Activated CD4-positive, alpha-beta memory T cell treated with anti-CD3 and anti-CD28 coated beads, Interleukin-2, amount 10 ng/mL, durations not matched to agents 7 days and 5 days (primary cell): ENCODE measurements around the gene FNBP1L. TPM values are rescaled to one million over a fixed set of nuclear protein-coding genes. Genes with fewer than 3 reads are reported as not detected.
"Not testable (repeated sequence)": the region's sequence is repeated elsewhere in the genome, so short reads cannot be mapped to it uniquely, and the experiment has no call there.

Experiments used
- CTCF ChIA-PET: fragments of 350-600 bp; sonication (Branson Sonifier 250); formaldehyde crosslinking; loops from one replicate; lab custom pipeline; 2021; ENCODE audit warnings: antibody characterized with exemption, inconsistent platforms; lab: Charles Lee
- POLR2A ChIA-PET: fragments of 350-600 bp; sonication (Branson Sonifier 250); formaldehyde crosslinking; loops from one replicate; lab custom pipeline; 2021; ENCODE audit warnings: antibody characterized with exemption; lab: Charles Lee
- DNase-seq: peaks from one replicate; pipeline ENCODE4 v3.0.0-alpha.2; 2020
- H3K27ac Mint-ChIP-seq: one replicate; pipeline ENCODE4 v1.8.0; 2021; ENCODE audit warnings: mild to moderate bottlenecking, mixed read lengths
- H3K27me3 Mint-ChIP-seq: one replicate; pipeline ENCODE4 v1.8.0; 2021; ENCODE audit warnings: mixed read lengths
- H3K36me3 Mint-ChIP-seq: one replicate; pipeline ENCODE4 v1.8.0; 2021; ENCODE audit warnings: low read depth, mixed read lengths
- H3K4me1 Mint-ChIP-seq: one replicate; pipeline ENCODE4 v1.8.0; 2021; ENCODE audit warnings: mixed read lengths
- H3K4me3 Mint-ChIP-seq: one replicate; pipeline ENCODE4 v1.8.0; 2021; ENCODE audit warnings: mild to moderate bottlenecking, mixed read lengths
- H3K9me3 Mint-ChIP-seq: one replicate; pipeline ENCODE4 v1.8.0; 2021; ENCODE audit warnings: mixed read lengths
- total RNA-seq, 2 experiments: library from RNA; stranded (reverse); gene quantifications; one replicate each; pipeline ENCODE4 v1.2.3, GENCODE V29; 2021

FNBP1L gene
- total RNA-seq, 2 experiments from 2014 or later: 0.15 to 0.30 TPM

DNA sequence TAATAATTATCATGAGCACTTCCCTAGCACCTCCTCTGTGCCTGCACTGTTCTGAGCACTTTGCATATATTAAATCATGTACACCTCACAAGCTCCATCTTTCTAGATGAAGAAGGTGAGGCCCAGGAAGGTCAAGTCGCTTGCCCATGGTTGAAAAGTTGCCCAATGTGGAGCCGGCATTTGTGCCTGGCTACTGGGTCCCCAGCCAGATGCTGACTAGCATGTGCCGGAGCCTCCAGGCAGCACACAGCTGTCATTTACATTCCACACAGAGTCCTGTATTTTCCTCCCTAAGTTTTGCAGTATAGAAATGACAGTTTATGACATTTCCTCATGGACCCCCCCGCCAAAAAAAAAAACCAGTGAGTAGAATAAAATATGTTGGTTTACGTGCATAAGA lies 139.4 kb downstream of the FNBP1L start:
- no peak for DNase-seq
- H3K36me3 Mint-ChIP-seq: no peaks in the 10 kb centered on the region
- ChIA-PET POLR2A (no interaction called here), CTCF (interaction anchor here (2.2 kb wide), 1 partner anchor 42 kb away, joined by 9 read pairs; no protein-coding TSS in a partner anchor)
- no peaks in the 10 kb centered on the region for H3K9me3 Mint-ChIP-seq
- no peak overlapping the region for H3K4me3 Mint-ChIP-seq
- no peaks in the 10 kb centered on the region for H3K27me3 Mint-ChIP-seq
- no peak overlapping the region for H3K27ac Mint-ChIP-seq
- peaks cover 20% of the 10 kb centered on the region for H3K4me1 Mint-ChIP-seq

DNA sequence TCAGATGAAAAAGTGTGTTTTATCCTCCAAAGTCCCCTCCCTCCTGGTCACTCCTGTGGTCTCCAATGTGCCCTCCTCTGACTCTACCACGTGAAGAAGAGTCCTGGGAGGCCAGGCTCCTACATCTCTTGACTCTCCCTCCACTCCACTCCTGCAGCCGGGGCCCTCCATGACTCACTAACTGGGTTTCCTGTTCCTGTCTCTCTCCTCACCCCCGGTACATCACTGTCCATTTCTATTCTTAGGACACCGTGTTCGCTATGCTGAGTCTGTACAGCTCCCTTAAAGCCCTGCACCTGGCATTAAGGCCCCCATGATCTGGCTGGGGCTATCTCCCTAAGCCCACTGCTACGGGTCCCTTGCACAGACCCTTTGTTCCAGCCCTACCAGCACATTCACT lies 140.3 kb downstream of the FNBP1L start:
- H3K27me3 Mint-ChIP-seq: no peaks in the 10 kb centered on the region
- H3K27ac Mint-ChIP-seq: no peak overlapping the region
- POLR2A ChIA-PET: no interaction called here
- H3K4me1 Mint-ChIP-seq: peaks cover 20% of the 10 kb centered on the region
- H3K36me3 Mint-ChIP-seq: no peaks in the 10 kb centered on the region
- H3K9me3 Mint-ChIP-seq: no peaks in the 10 kb centered on the region
- no peak overlapping the region for H3K4me3 Mint-ChIP-seq
- CTCF ChIA-PET: interaction anchor here (2.2 kb wide), 1 partner anchor 41 kb away, joined by 9 read pairs; no protein-coding TSS in a partner anchor
- DNase-seq: no peak

- Mint-ChIP-seq H3K36me3 (no peaks in the 10 kb centered on the region), H3K9me3 (no peaks in the 10 kb centered on the region), H3K27ac (no peak overlapping the region), H3K4me3 (no peak overlapping the region), H3K27me3 (no peaks in the 10 kb centered on the region), H3K4me1 (peaks cover 20% of the 10 kb centered on the region)
- ChIA-PET POLR2A (no interaction called here), CTCF (no interaction called here)
- no peak for DNase-seq
These were observed 141.0 kb downstream of the FNBP1L start for GRCh38 chr1:93588955-93589354.

- not testable (repeated sequence) for H3K27ac Mint-ChIP-seq
These were observed 143.4 kb downstream of the FNBP1L start for GRCh38 chr1:93591291-93591675.

DNA sequence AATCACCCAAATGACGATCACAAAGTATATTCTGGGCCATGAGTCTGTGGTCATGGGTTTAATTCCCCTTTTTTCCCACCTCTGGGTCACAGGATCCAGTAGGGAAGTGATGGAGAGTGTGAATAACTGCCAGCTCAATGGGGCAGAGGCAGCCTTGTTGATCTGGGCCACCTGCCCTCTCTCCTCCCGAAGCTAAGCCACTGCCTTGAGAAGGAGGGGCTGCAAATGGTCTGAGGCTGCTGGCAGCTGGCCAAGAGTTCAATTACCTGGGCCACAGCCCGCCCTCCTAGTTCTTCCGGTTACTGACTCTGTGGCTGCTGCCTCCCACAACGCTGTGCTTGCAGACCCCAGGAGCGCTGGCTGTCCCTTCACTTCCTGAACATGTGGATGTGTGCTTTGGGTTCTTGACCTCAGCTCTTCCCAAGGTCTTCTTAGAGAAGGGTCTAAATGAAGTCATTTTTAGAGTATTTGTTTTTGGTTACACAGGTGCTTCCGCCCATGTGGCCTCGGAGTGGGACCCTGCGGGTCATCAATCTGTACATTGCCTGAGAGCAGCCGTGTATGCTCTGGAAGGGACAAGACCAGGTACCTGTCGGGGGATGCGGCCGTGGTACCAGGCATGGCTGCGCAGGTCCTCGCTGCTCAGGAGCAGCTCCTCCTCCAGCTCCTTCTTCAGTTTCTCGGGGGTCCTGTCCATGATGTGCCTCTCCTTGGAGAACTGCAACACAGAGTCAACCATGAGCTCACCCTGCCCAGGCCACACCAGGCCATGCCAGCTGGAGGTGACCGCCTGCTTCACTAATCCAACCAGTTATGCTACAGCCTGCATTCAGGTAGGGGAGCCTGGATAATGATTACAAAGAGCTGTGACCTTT lies 144.0 kb downstream of the FNBP1L start:
- H3K4me1 Mint-ChIP-seq: peaks cover 20% of the 10 kb centered on the region
- CTCF ChIA-PET: no interaction called here
- no peak for DNase-seq
- no peak overlapping the region for H3K27ac Mint-ChIP-seq
- H3K4me3 Mint-ChIP-seq: no peak overlapping the region
- peaks cover 8% of the 10 kb centered on the region for H3K27me3 Mint-ChIP-seq
- no peaks in the 10 kb centered on the region for H3K9me3 Mint-ChIP-seq
- H3K36me3 Mint-ChIP-seq: no peaks in the 10 kb centered on the region
- POLR2A ChIA-PET: no interaction called here

More at GRCh38 chr1:93591291-93591675, 143.4 kb downstream of the FNBP1L start:
- H3K9me3 Mint-ChIP-seq, H3K36me3 Mint-ChIP-seq, H3K4me3 Mint-ChIP-seq, DNase-seq, CTCF ChIA-PET, H3K27me3 Mint-ChIP-seq: not testable (repeated sequence)
- H3K4me1 Mint-ChIP-seq: peaks cover 20% of the 10 kb centered on the region
- POLR2A ChIA-PET: interaction anchor here (0.5 kb wide), 1 partner anchor 261 kb away, joined by 3 read pairs; no protein-coding TSS in a partner anchor

DNA sequence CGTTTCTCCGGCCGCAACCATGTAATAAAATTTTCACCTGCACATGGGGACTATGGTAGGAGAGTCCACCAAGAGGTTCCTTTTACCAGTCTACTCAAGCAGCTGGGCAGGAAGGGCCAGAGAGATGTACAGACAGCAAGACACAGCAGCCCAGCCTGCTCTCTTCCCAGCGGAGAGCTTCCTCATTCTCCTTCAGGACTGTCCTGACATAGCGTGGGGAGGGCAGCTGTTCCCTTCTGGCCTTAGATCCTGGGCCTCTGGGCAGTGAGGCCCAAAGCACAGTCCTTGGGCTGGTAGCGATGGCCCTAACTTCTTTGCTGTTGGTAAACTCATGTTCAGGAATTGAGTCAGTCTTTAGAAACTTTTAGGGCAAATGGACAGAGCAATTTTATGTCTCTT lies 144.6 kb downstream of the FNBP1L start:
- POLR2A ChIA-PET: no interaction called here
- Mint-ChIP-seq H3K27ac (no peak overlapping the region), H3K27me3 (peaks cover 9% of the 10 kb centered on the region), H3K36me3 (no peaks in the 10 kb centered on the region), H3K9me3 (no peaks in the 10 kb centered on the region), H3K4me1 (peaks cover 20% of the 10 kb centered on the region), H3K4me3 (no peak overlapping the region)
- DNase-seq: no peak
- CTCF ChIA-PET: no interaction called here

DNA sequence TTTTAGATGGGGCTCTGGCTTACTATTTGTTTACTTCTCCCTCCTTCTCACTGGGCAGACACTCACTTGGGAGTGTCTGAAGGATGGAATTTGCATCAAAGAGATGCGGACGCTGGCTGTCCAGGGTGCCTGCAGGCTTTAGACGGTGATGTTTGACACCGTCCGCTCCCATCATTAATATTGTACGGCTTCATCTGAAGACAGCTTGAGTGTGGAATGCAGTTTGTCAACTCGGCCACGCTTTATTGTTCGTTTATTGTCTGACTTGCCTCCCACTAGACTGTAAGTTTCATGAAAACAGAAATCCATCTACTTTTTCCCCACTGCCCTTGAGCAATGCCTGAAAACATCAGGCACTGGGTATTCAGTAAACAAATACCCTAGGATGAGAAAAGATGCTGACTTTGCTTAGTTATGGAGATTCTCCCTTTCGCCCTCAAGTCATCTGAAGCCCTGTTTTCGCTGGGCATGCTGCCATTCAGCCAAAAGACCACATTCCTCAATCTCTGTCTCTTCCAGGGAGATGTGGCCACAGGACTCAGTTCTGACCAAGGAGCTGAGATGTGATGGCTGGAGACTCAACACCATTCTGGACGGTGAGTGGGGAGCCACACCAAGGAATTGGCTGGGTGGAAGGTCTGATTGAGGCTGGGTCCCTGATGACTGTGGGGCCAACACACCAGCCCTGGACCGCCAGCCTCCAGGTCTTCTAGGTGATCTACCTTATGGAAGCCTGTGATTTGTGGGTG lies 146.1 kb downstream of the FNBP1L start:
- Mint-ChIP-seq H3K36me3 (no peaks in the 10 kb centered on the region), H3K9me3 (no peaks in the 10 kb centered on the region), H3K4me3 (no peak overlapping the region), H3K27ac (no peak overlapping the region), H3K4me1 (peaks cover 12% of the 10 kb centered on the region), H3K27me3 (peaks cover 9% of the 10 kb centered on the region)
- POLR2A ChIA-PET: no interaction called here
- DNase-seq: no peak
- CTCF ChIA-PET: no interaction called here

DNA sequence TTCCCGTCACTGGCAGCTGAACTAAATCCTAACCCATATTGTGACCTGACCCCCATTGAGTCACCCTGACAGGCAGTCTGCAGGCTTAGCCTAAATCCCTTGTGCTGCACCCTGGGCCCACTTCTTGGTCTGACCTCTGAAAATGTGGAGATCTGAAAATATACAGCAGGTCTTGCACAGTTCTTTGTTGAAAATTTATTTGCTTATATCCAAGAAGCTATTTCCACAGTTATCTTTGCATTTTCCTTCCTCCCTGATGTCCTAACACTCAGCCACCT lies 146.6 kb downstream of the FNBP1L start:
- H3K4me1 Mint-ChIP-seq: peaks cover 10% of the 10 kb centered on the region
- H3K36me3 Mint-ChIP-seq: no peaks in the 10 kb centered on the region
- ChIA-PET POLR2A (no interaction called here), CTCF (no interaction called here)
- no peak overlapping the region for H3K4me3 Mint-ChIP-seq
- no peaks in the 10 kb centered on the region for H3K9me3 Mint-ChIP-seq
- H3K27me3 Mint-ChIP-seq: peaks cover 10% of the 10 kb centered on the region
- no peak for DNase-seq
- no peak overlapping the region for H3K27ac Mint-ChIP-seq

DNA sequence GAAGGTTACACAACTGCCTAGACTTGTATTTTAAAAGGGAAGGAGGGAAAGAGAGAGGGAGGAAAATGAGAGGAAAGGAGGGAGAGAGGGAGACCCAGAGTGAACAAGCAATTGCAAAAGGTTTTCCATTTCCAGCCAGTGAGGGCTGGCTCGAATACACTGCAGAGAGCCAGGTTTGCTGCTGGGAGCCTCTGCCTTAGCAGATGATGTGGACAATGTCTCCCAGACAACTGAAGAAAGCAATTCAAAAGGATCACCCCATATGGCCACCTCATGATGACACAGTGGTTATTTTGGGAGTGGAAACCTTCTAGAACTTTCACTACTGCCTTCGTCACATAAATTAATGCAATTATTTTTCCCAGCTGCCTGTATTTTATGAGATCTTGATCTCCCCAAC lies 147.3 kb downstream of the FNBP1L start:
- Mint-ChIP-seq H3K4me3 (no peak overlapping the region), H3K9me3 (no peaks in the 10 kb centered on the region), H3K36me3 (no peaks in the 10 kb centered on the region), H3K27me3 (peaks cover 14% of the 10 kb centered on the region), H3K4me1 (peaks cover 7% of the 10 kb centered on the region), H3K27ac (no peak overlapping the region)
- no peak for DNase-seq
- ChIA-PET CTCF (interaction anchor here (0.6 kb wide), 1 partner anchor 15 kb away, joined by 3 read pairs; no protein-coding TSS in a partner anchor), POLR2A (no interaction called here)

- Mint-ChIP-seq H3K27me3 (peaks cover 14% of the 10 kb centered on the region), H3K27ac (no peak overlapping the region), H3K4me3 (no peak overlapping the region), H3K9me3 (no peaks in the 10 kb centered on the region), H3K36me3 (no peaks in the 10 kb centered on the region), H3K4me1 (peaks cover 7% of the 10 kb centered on the region)
- ChIA-PET CTCF (no interaction called here), POLR2A (no interaction called here)
- DNase-seq: no peak
These were observed 147.8 kb downstream of the FNBP1L start for GRCh38 chr1:93595743-93596142.

DNA sequence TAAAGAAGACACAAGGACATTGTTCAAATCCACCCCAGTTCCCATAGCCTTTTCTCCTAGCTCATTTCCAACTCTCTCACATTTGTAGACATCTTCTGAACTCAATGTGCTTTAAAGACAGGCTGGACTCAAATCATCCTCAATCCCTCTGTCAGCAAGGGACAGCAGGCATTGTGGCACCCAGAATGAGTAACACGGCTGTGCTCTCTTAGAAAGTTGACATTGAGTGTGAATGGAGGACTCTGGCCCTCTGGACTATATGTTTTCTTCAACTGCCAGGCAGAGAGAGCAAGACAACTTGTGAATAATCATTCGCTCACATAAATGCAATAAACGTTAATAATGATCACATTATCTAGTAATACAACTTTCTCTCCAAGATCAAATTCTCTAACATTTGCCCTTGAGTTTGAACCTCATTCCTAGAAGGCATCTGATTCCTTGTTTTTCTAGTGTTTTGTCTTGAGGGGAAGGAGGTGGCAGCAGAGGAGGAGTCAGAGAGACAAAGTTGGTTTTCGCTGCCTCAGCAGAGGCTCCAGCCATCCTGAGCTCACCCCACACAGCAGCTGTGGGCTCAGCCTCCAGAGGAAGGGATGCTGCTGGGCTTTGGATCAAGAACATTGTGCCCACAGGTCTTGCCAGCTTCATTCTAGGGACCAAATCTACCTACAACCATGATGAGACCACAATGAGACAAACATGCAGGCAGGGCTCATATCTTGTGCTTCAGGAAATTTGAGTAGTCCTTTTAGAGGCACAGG lies 148.6 kb downstream of the FNBP1L start:
- H3K27me3 Mint-ChIP-seq: peaks cover 14% of the 10 kb centered on the region
- peaks cover 5% of the 10 kb centered on the region for H3K4me1 Mint-ChIP-seq
- no peak overlapping the region for H3K27ac Mint-ChIP-seq
- H3K4me3 Mint-ChIP-seq: no peak overlapping the region
- ChIA-PET CTCF (no interaction called here), POLR2A (no interaction called here)
- DNase-seq: no peak
- no peaks in the 10 kb centered on the region for H3K36me3 Mint-ChIP-seq
- no peaks in the 10 kb centered on the region for H3K9me3 Mint-ChIP-seq

DNA sequence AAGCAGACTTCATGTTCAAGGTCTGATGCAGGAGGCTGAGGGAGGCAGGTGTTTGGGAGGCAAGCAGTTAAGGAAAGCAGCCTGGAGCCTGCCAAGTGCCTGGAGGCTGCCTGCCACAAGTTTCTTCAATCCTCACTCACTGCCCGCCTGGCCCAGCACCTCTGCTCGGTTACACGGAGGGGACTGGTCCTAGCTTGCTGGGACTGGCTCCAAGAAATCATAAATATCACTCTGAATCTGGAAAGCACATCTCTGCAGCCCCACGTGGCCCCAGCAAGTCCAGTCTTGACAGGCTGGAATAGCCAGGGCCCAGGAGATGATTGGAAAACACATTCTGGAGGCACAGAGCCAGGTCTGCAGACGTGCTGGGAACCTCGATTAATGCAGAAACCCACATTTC lies 149.8 kb downstream of the FNBP1L start:
- H3K27ac Mint-ChIP-seq: no peak overlapping the region
- DNase-seq: no peak
- no peaks in the 10 kb centered on the region for H3K9me3 Mint-ChIP-seq
- H3K4me3 Mint-ChIP-seq: no peak overlapping the region
- POLR2A ChIA-PET: no interaction called here
- H3K36me3 Mint-ChIP-seq: no peaks in the 10 kb centered on the region
- H3K27me3 Mint-ChIP-seq: peaks cover 14% of the 10 kb centered on the region
- H3K4me1 Mint-ChIP-seq: no peaks in the 10 kb centered on the region
- CTCF ChIA-PET: no interaction called here

DNA sequence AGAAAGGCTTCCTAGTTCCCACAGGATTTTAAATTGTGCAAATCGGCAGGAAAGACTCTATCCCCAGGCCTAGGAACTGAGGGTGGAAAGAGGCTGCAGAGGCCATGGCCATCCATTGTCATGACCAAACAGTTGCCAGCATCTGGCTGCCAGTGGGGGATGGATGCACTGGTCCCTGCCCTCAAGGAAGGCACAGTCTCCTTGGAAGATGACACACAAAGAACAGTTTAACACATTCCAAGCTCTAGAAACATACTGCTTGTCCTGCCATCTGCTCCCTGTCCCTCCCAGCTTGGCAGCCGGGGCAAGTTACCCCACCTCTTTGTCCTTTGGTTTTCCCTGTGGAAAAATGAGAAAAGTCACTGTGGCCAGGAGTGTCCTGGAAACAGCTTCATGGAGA lies 150.5 kb downstream of the FNBP1L start:
- Mint-ChIP-seq H3K36me3 (no peaks in the 10 kb centered on the region), H3K4me1 (no peaks in the 10 kb centered on the region), H3K9me3 (no peaks in the 10 kb centered on the region), H3K27me3 (peaks cover 14% of the 10 kb centered on the region), H3K27ac (no peak overlapping the region), H3K4me3 (no peak overlapping the region)
- POLR2A ChIA-PET: no interaction called here
- CTCF ChIA-PET: no interaction called here
- no peak for DNase-seq
